HG03439 (cell line): Measurements from ENCODE around the gene GJD4.

Experiments
- ATAC-seq: cut with Tn5 transposase; IDR thresholded peaks from one replicate; pipeline ENCODE4 v1.9.1; 2021; ENCODE audit warnings: mild to moderate bottlenecking, moderate library complexity; ENCODE audit not compliant: unreplicated experiment

The GJD4 gene

DNA sequence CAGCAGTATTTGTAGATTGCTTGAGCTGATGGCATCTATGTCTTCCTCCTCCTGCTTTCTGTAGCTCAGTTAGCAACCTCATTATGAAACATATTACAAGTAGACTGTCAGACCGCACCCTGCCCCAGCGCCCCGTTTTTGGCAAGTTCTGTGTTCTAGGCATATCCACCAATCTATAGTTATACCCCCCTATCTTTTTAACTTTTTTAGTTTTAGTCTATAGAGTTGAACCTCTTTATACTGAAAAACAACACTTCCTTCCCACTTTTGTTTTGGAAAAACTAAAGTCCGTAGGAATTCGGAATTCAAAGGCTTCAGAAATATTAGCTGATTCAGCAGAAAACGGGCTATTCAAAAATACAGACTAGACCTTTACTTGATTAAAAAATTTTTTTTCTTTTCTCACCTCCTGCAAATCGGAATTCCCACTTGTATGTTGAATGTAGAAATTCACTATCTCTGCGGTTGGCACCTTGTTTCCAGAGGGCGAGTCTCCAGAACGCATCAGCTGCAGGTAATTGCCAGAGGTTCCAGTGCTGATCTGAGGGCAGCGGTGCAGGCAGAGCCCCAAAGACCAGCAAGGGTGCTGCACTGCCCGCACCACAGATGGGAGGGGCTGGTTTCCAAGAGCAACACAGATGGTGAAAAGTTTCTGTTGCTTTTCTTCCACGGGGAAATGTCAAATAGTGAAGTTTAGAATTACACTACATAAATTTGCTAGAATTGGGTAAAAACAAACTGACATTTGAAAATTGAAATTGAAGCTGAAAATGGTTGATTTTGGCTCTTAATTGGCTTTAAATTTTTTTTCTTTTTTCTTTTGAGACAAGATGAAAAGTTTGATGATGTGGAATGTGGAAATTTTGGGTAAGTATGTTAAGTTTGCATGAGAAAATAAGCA is 39.2 kb downstream of the GJD4 start:
- ATAC-seq: no peak

DNA sequence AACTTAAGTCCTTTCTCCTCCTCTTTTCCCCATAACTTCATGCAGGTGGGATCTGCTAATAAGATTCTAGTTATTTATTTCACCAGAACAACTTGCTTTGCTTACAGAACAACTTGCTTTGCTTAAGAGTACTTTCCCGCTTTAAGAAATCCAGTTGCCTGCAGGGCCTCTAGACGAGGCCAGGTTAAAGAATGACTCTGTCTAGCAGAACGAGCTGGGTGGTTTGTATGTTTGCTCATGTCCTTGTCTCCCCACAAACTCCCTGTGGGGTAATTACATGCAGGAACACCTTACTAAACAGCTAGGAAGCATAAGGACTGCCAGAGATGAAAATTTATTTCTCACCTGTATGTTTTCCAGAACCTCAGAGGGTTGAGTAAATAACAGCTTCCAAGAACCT is 45.8 kb downstream of the GJD4 start:
- no peak for ATAC-seq

DNA sequence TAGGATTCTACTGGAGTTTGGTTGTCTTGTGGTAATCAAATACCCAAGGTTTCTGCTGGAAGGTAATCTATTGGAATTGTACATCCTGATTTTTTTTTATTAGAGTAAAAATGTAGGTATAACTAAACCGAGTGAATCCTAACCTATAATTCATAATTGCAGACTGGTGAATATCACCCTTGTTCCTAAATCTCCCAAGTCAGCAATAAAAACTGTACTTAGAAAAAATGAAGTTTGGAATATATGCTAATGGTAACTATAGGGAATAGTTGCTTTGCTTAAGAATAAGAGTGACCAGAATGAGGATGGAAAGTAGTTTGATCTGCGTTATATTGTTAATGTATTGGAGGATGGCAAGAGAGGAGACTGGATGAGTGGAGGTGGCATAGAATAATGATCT is 47.7 kb downstream of the GJD4 start:
- ATAC-seq: no peak

DNA sequence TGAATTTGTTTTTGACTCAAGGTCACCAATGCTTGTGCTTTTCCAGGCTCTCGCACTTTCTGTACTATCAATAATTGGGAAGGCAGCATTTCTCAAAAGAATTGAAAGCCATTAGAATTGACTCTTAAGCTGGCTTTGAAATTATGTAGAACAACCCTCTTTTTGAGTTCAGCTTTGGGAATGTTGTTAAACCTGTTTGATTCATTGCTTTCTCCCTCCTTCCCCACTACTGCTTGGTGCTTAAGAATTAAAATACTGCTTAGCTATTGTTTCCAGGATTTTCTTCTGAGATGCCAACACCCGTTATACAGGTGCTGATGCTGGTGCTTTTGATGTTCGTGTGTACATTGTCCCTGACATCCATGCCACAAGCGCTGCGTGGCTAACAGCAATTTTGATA is 52.5 kb downstream of the GJD4 start:
- ATAC-seq: no peak
